Right lobe of liver (tissue), 6 donors: ENCODE measurements around the gene DDN. TPM values are rescaled to one million over a fixed set of nuclear protein-coding genes. Genes with fewer than 3 reads are reported as not detected.

ENCODE experiments used
- ATAC-seq, 4 donors: fragments of 200-7000 bp; cut with Tn5 transposase; one replicate each; pipeline ENCODE4 v1.9.1; 2020; ENCODE audit warnings: mild to moderate bottlenecking in 4 of 4, moderate library complexity in 4 of 4
- DNase-seq, 3 donors: peaks; one replicate each; pipeline ENCODE4 v3.0.0-alpha.2; 2020
- H3K27ac ChIP-seq, 3 donors: fragments of 200-600 bp; one replicate each; pipeline ENCODE4 v1.8.0; 2022
- H3K27me3 ChIP-seq, 2 donors: fragments of 200-600 bp; one replicate each; pipeline ENCODE4 v1.8.0; 2022
- H3K36me3 ChIP-seq, 4 donors: fragments of 200-600 bp; sonication (generic) in 1 of 4; one replicate each; pipeline versions ENCODE4 v1.5.1 to v1.8.0; 2017 to 2022; ENCODE audit warnings: control low read depth in 1 of 4
- H3K4me1 ChIP-seq, 4 donors: fragments of 200-600 bp; sonication (generic) in 1 of 4; one replicate each; pipeline versions ENCODE4 v1.5.1 to v1.8.0; 2017 to 2022; ENCODE audit warnings: control low read depth in 1 of 4
- H3K4me3 ChIP-seq, 3 donors: fragments of 200-600 bp; one replicate each; pipeline ENCODE4 v1.8.0; 2022
- H3K9me3 ChIP-seq, 4 donors: fragments of 200-600 bp; sonication (generic) in 1 of 4; one replicate each; pipeline versions ENCODE4 v1.5.1 to v1.8.0; 2017 to 2022; ENCODE audit warnings: control low read depth in 1 of 4
- CTCF ChIP-seq, 4 donors: fragments of 200-600 bp in 3 of 4; fragments of 450-650 bp in 1 of 4; IDR thresholded peaks; one replicate each; pipeline versions ENCODE4 v1.5.1 to v1.8.0; 2016 to 2022; ENCODE audit warnings: antibody characterized with exemption in 4 of 4, mild to moderate bottlenecking in 2 of 4
- POLR2A ChIP-seq: fragments of 450-650 bp; IDR thresholded peaks from one replicate; pipeline ENCODE4 v1.6.1; 2017; ENCODE audit warnings: antibody characterized with exemption, mild to moderate bottlenecking
- WGBS: methylation state at CpG from one replicate; pipeline ENCODE4 v1.1.6; 2018; ENCODE audit warnings: low coverage, low lambda C conversion rate; ENCODE audit not compliant: insufficient coverage; ENCODE audit errors: missing lambda C conversion rate; 5-methylcytosine and 5-hydroxymethylcytosine counted together
- intact Hi-C, 2 donors: fragments of 100-400 bp; cut with DNase I; formaldehyde crosslinking; loops; one replicate each; pipeline versions ENCODE4 v1.11.2 to v1.14.1; 2022
- total RNA-seq, 6 experiments: library from RNA; depleted of rRNA in 2 of 6; stranded (reverse); fragments of >200 nt in 2 of 6; fragmentation: NEBNext Ultra II Directional in 3 of 6; extraction: Animal tissue kit (Norgen Biotek cat#: 25700) in 3 of 6; gene quantifications; one replicate each; pipeline versions ENCODE4 v1.1.0 to v1.2.4, GENCODE V29; 2016 to 2023
- donor health status: DM: no; HTN: yes; CAD: no.
- donor health status: DM: no; HTN: no; CAD: no.
- donor health status: DM: no; HTN: no; CAD: no.
- donor health status: DM: no; HTN: yes; CAD: no.
- donor health status: DM: no; HTN: yes; CAD: no.

DDN gene
- total RNA-seq, 6 experiments from 2014 or later, result 0.18 to 0.19 TPM; not detected in 4

- peaks cover 8 to 59% of the 10 kb centered on the region in 2 donors for H3K27me3 ChIP-seq
Measured at GRCh38 chr12:48977290-48978281, 21.6 kb downstream of the DDN start.

GRCh38 chr12:48973941-48974673 is 25.1 kb downstream of the DDN start:
- intact Hi-C loops, result no loop called here
- ATAC-seq (peak; percentile 55 to 69 (median 63)), DNase-seq (peak in 2 of 3 donors; percentile 44 to 63)
- Histone ChIP-seq H3K27ac (no peak overlapping the region), H3K36me3 (no peaks in the 10 kb centered on the region), H3K4me1 (peaks cover 0 to 20% (median 3%) of the 10 kb centered on the region in 4 donors), H3K27me3 (peaks cover 11 to 51% of the 10 kb centered on the region in 2 donors), H3K4me3 (no peak overlapping the region), H3K9me3 (no peaks in the 10 kb centered on the region)
- WGBS, result 23% methylated on average over 5 of the region's 19 CpGs
- TF ChIP-seq CTCF (IDR thresholded peaks at IDR 0.05) (peak; percentile 42 to 57 (median 46)), POLR2A (no peak)

More at GRCh38 chr12:48977290-48978281, 21.6 kb downstream of the DDN start:
- WGBS, result 7% methylated on average over 42 of the region's 50 CpGs
- TF ChIP-seq POLR2A (no peak), CTCF (IDR thresholded peaks at IDR 0.05) (peak; percentile 51 to 61 (median 60))
- DNase-seq, result peak in 2 of 3 donors; percentile 70 to 72
- Histone ChIP-seq H3K36me3 (no peaks in the 10 kb centered on the region), H3K4me1 (peaks cover 4 to 34% (median 16%) of the 10 kb centered on the region in 4 donors), H3K27ac (no peak overlapping the region), H3K9me3 (no peaks in the 10 kb centered on the region), H3K4me3 (no peak overlapping the region)
- intact Hi-C loops, result no loop called here
- peak; percentile 53 to 59 (median 56) for ATAC-seq

GRCh38 chr12:48973531-48973930 is 25.6 kb downstream of the DDN start:
- ATAC-seq (peak; percentile 18 to 54 (median 44)), DNase-seq (peak in 1 of 3 donors; percentile 35)
- peaks cover 11 to 45% of the 10 kb centered on the region in 2 donors for H3K27me3 ChIP-seq
- 7% methylated on average over 6 of the region's 12 CpGs for WGBS
- intact Hi-C loops, result no loop called here
- TF ChIP-seq POLR2A (no peak), CTCF (IDR thresholded peaks at IDR 0.05) (no peak)
- no peak overlapping the region for H3K4me3 ChIP-seq
- H3K27ac ChIP-seq, result no peak overlapping the region
- H3K9me3 ChIP-seq, result no peaks in the 10 kb centered on the region
- no peaks in the 10 kb centered on the region for H3K36me3 ChIP-seq
- H3K4me1 ChIP-seq, result peaks cover 0 to 15% (median under 1%) of the 10 kb centered on the region in 4 donors

GRCh38 chr12:48972952-48973483 is 26.2 kb downstream of the DDN start:
- H3K4me1 ChIP-seq, result peaks cover 0 to 10% (median 0%) of the 10 kb centered on the region in 4 donors
- peaks cover 11 to 40% of the 10 kb centered on the region in 2 donors for H3K27me3 ChIP-seq
- intact Hi-C loops, result no loop called here
- H3K9me3 ChIP-seq, result no peaks in the 10 kb centered on the region
- H3K36me3 ChIP-seq, result no peaks in the 10 kb centered on the region
- TF ChIP-seq CTCF (IDR thresholded peaks at IDR 0.05), result no peak
- no peak for TF ChIP-seq POLR2A
- DNase-seq (no peak), ATAC-seq (no peak)
- no peak overlapping the region for H3K4me3 ChIP-seq
- H3K27ac ChIP-seq, result no peak overlapping the region
- 25% methylated on average over 1 of the region's 3 CpGs for WGBS
